GM19468 (cell line): Measurements from ENCODE around the gene COMT.

ENCODE experiments used
- ATAC-seq: cut with Tn5 transposase; IDR thresholded peaks from one replicate; pipeline ENCODE4 v1.9.1; 2021; ENCODE audit warnings: mild to moderate bottlenecking, moderate library complexity, moderate number of reproducible peaks; ENCODE audit not compliant: unreplicated experiment; ENCODE audit errors: extremely low read depth

The COMT gene

GRCh38 chr22:19978748-19979147, 37.2 kb downstream of the COMT start:
- ATAC-seq, result no peak

GRCh38 chr22:19979712-19980493, 38.3 kb downstream of the COMT start:
- ATAC-seq, result no peak

GRCh38 chr22:19980766-19981165, 39.2 kb downstream of the COMT start:
- ATAC-seq, result no peak

DNA sequence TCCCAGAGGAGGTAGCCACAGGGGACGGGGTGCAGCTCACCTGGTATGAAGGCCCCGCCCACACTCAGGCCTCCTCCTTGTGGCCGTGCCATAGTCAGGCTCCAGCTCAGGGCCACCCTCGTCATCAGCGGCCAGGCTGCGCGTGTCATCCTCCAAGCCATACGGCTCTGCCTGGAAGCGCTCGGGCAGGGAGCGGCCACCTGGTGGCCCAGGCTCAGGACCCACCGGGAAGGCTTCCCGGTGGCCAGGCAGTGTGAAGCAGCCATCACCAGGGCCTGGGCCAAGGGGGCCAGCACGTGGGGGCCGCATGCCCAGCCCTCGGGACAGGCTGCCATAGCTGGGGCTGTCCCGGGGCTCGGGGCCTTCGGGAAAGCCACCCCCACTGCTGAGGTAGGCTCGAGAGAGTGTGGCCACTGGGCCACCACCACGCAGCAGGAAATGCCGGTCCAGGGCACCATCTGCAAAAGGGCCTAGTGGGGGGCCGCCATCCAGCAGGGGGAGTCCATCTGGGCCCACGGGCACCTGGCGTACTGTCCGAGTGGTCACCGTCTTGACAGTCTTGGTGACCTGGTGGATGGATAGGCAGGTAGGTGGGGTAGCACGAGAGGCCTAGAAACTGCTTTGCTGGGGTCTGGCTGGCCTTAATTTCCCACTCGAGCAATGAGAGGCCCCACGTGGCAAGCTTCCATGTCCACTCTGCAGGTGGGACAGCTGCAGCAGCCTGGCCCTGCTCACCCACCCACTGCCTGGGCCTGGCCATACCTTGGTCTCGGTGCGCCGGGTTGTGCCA, 39.8 kb downstream of the COMT start:
- ATAC-seq, result no peak

DNA sequence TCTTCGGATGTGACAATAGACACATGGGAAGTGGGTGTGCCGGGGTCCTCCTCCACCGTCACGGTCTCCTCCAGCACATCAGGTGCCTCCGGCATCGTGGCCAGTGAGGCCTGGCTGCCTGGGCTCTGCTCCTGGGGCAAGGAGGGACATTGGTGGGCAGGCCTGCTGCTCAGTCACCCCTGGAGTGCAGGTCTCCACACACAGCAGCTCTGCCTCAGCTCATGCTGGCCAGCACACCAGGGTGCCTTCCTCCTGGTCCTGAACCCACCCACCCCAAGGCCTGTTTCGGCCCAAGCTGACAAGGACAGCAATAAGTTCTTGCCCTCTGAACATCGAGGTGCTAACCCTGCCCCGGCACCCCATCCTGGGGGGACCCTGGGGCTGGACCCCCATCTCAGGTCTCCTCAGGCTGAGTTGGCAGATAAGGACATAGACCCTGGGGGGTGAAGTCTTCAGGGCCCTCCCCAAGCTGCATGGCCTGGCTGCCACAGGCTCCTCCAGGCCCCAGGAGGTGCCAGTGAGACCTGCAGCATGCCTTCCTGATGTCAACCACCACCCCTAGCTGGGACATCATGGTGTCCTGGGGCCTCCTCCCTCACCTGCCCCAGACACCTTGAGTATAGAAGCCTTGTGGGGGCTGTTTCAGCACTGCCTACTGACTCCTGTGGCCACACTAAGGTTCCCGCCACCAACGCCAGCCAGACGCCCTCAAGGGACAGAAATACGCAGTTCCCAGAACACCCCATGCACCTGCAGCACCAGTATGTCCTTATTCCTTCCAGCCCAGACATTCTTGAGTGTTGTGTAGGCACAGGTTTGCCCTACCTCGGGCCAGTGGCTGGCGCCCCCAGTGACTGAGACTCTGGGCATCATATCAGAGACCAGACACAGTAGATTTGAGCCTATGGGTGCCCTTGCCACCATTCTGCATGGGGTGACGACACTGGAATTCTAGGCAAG, 40.7 kb downstream of the COMT start:
- ATAC-seq, result no peak

DNA sequence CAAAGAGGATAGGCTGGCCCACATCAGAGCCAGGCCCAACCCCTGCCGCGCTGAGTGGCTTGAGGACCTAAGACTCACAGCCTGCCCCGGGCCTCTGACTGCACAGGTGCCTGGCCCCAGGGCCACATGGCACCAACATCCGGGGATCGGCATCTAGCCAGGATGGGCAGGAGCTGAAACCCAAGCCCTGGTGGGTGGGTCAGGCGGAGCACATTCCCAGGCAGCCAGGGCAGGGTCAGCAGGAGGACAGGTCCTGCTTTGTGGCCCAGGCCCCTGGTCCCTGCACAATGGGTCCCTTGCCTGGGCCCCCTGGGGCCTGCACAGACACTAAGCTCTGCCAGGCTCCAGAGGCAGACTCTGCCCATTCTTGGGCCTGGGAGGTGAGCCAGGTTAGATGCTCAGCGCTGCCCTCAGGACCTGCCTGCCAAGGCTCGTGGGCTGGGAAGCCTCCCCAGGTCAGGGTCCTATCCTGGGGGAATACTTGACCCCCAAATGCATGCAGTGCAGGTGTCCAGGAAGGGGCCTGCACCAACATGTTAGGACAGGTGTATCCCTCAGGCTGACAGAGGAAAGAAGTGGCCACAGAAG, 41.5 kb downstream of the COMT start:
- no peak for ATAC-seq

DNA sequence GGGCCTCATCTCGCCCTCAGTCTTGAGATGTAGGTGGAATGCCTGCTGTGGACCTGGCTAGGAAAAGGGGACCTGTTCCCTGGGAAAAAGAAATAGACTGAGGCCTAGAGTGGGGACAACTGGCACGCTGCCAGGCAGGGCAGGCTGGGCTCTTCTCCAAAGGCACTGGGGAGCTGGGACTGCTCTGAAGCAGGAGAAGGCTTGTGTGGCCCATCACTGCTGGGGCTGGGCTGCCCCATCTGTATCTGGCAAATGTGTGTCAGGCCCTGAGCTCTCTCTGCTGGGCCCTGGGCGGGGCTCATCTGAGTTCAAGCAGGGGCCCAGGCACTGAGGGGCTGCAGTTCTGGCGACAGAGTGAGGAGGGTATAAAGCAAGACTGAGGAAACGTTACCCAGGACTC, 42.2 kb downstream of the COMT start:
- no peak for ATAC-seq

GRCh38 chr22:19984201-19984753, 42.7 kb downstream of the COMT start:
- no peak for ATAC-seq

DNA sequence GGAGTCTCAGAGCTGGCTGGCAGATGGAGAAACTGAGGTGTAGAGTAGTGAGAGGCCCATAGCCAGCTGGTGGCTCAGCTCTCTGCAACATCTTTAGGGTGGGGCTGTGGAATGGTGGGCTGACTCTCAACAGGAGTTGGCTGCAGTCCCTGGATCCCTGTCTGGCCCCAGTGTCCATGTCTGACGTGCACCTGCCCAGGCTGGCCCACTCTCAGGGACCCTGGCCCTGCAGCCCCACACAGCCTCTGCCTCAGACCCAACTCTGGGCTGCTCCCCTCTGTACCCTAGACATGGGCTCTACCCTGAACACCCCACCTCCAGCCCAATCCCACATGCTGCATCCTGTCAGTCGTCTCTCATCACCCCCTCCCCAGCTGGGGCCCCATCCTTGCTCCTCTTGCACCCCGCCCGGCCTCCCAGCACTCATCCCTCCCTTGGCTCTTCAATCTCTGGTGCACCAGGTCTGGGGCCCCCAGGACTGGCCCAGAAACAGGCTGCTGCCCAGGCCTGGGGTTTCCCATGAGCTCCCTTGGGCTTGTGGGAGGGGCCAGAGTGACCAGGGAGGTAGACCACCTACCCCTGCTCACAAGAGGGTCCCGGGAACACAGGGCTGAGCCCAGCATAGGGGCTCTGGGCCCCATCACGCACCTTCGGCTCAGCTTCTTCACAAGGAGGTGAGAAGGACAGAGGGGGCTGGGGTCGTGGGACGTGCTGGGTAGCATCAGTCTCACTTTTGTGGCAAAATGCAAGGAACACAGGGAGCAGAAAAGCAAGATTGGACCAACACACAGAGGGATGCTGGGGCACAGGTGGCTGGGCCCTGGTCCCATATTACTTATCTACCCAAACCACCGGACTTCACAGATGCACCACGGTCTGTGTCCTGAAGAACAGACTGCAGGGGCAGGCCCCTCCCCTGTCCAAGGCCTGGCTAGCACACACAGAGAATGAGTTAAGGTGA, 43.6 kb downstream of the COMT start:
- no peak for ATAC-seq

GRCh38 chr22:19986011-19986409, 44.4 kb downstream of the COMT start:
- ATAC-seq, result no peak

DNA sequence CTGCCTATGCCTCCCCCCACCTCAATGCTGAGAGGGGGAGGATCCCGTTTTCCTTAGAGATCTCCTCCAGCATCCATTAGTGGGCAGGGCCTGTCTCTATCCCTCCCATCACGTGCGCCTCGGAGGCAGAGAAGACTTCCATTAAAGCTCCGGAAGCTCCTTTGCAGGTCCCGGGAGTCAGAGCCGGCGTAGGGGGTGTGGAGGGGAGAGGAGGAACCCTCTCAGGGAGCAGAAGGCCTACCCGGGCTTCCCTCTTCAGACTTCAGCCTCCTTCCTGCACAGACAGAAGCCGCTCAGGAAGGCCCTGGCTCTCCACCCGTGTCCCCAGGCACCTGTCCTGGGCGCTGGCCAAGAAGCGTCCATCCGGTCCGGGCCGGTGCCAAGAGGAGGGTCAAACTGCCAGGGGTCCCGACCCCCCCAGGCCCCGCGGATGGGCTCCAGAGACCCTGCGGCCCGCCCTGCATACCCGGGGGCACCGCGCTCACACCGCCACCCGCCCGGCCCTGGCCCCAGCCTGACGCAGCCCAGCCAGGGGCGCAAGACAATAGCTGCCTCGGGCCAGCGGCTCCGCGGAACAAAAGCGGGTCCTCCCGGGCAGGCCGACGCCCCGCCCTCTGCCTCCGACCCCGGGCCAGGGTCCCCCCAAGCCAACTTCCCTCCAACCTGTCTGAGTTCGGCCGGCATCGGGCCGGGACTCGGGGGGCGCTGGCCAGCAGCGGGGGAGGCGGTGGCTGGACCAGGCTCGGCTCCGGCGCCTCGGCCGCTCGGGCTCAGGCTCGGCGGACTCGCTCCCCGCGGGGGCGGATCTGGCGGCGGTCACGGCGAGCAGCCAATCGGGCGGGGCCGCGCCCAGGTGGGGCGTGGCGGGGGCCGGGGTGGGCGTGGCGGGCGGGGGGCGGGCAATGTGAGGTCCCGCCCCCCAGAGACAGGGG, 45.1 kb downstream of the COMT start:
- no peak for ATAC-seq

- no peak for ATAC-seq
Observed at GRCh38 chr22:19987394-19988306, 46.1 kb downstream of the COMT start.

- no peak for ATAC-seq
Observed at GRCh38 chr22:19988331-19988808, 46.8 kb downstream of the COMT start.

DNA sequence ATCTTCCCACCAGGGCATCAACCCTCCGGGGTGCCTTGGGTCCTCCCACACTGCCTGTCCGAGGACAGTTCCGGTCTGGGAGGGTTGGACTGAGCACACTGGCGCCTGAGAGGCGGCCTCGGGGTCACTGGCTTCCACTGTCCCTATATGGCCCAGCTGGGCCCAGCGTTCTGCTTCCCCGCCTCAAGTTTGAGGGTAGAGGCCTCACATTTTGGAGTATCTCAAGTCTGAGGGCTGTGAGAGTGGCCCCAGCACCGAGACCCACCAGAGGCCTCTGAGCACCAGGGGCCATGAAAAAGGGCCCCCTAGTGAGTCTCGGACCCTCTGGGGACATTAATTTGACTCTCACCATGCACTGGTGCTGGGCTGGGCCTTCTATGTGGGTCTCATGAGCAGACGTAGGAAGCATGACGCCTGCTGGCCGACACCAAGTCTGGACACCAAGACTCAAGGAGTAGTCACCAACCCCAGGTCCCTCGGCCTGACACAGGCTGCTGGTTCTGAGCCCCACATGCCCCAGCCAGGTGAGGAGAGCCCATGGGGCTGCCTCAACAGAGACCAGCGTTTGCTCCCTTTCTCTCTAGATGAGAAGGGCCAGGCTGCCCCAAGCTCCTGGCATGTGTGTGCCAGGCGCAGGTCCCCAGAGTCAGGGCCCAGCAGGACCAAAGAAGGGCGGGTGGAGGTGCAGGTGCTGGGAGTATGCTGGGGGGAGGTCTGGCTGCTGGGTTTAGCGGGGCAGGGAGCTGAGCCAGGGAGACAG, 47.6 kb downstream of the COMT start:
- no peak for ATAC-seq

DNA sequence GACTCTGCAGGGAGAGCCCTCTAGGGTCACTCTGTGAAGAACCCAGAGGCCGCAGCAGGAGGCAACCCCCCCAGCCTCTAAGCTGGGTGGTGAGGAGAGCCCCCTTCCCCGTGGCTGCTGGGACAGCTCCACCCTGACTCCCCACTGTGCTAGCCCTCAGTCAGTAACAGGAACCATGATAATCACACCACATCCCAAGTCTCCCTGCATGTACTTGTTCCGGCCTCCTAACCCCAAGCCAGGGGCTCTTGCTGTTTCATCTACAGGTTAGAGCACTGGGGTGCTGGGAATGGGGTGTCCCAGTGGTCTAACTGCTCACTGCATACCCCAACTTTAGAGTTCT, 48.1 kb downstream of the COMT start:
- ATAC-seq, result no peak

DNA sequence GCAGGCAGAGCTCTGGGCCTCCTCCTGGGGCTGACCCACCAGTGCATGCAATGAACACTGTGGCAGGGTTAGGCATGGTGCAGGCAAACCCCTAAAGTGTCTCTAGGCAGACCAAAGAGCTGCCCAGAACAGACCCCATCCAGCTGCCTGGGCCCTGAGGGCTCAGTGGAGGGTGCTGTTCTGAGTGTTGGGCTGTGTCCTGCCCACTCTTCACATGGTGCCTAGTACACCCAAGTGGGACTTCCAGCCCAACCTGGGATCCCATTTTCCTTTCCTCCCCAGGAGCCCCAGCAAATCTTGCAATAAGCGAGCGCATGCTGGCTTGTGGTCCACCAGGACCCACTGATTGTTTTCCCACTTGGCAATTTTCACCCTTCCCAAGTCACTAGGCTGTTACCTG, 48.6 kb downstream of the COMT start:
- ATAC-seq, result no peak
